GM20000 (cell line): ENCODE measurements around the gene ANKRD13D.
"Not testable (repeated sequence)": the region's sequence is repeated elsewhere in the genome, so short reads cannot be mapped to it uniquely, and the experiment has no call there.

Experiments
- DNase-seq: peaks from one replicate; pipeline ENCODE4 v3.0.0; 2012; ENCODE audit warnings: low spot score
- CTCF ChIP-seq: IDR thresholded peaks from 2 replicates; pipeline ENCODE4 v1.5.1; 2012; ENCODE audit warnings: mild to moderate bottlenecking, control low read depth; ENCODE audit errors: extremely low read depth, missing control alignments

ANKRD13D gene

DNA sequence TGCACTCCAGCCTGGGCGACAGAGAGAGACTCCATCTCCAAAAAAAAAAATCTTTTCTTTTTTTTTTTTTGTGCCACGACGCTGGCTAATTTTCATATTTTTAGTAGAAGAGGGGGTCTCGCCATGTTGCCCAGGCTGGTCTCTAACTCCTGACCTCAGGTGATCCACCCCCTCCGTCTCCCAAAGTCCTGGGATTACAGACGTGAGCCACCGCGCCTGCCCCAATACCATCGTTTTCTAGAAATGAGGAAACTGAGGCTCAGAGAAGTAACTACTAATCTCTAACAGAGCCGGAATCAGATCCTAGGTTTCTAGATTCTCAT lies 27.7 kb downstream of the ANKRD13D start:
- TF ChIP-seq CTCF, result no peak
- DNase-seq, result no peak

DNA sequence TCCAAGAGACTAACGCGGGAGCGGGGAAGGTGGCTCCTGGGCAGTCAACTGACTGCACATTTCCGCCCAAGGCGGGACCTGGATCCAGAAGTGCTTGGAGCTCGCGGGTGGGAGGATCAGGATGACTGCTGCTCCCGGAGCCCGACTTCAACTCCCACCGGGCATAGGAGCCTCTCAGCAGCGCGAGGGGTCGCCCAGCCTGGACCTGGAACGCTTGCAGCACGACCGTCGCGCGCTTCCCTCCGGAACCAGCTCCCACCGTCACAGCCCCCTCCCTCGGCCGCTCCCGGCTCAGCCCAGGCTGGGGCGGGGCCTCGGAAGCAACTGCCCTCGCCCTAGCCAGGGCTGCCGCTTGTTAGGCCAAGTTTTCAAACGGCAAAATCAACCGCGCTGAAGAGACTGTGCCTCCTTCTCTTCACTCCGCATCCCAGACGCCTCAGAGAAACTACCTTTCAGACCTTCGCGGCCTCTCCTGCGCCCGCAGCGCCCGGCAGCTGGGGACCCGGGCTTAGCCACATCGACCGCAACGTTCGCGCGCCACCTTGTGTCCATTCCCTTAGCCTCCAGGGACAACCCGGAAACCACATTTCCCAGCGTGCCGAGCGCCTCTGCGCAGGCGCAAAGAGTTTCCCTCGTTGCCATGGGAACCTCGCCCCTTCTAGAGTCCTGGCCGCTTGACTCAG lies 28.2 kb downstream of the ANKRD13D start:
- DNase-seq, result peak; percentile 100
- peak; percentile 91 for TF ChIP-seq CTCF

DNA sequence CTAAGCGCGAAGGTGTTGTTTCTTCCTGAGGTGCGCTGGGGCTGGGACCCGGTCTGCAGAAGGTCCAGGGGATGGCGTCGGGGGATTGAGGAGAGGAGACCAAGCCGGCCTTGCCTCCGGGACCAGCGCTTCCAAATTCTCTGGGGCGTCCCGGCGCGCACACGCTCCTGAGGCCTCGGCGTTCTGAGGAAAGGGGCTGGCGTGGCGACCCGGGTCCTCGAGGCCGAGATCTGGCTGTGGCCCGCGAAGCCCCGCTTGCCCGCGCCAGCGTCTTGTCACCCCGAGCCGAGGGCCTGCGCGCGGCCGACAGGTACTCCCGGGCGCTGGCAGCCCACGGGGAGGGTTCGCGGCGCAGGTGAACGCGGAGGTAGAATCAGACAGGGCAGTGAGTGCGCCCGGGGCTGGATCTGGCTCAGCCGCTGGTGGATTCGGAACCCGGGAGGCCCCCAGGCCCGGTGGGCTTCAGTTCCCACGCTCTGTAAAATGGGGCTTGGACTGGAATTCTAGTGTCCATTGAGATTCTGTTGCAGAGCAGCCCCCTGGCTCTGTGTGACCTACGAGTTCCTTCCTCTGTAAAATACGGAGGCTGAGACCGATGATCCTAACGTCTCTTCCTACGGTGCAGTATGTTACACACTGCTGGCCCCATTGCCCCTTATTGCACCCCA lies 28.9 kb downstream of the ANKRD13D start:
- DNase-seq, result no peak
- TF ChIP-seq CTCF, result no peak

- DNase-seq, result not testable (repeated sequence)
Observed at GRCh38 chr11:67318876-67319275, 29.8 kb downstream of the ANKRD13D start.

- no peak for TF ChIP-seq CTCF
- DNase-seq, result no peak
Observed at GRCh38 chr11:67320011-67320410, 30.9 kb downstream of the ANKRD13D start.

DNA sequence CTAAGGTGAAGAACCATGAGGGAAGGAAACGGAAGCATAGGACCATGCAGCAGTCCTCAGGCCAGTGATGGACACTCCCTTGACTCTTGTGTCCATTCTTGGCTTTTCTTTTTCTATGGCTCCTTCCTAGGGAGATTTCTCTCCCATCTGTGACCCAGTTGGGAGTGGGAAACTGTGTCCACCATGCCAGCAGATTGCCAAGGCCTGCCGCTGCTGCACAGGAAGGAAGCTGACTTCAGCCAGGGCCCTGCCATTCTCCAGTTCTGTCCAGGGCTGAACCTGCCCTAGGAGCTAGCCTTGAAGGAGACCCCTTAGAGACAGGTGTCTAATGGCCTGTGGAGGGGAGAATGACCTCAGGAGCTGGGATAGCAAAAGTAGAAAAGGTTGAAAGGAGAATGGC lies 31.6 kb downstream of the ANKRD13D start:
- TF ChIP-seq CTCF, result no peak
- no peak for DNase-seq

- no peak for DNase-seq
- TF ChIP-seq CTCF, result no peak
Observed at GRCh38 chr11:67321313-67321871, 32.3 kb downstream of the ANKRD13D start.

DNA sequence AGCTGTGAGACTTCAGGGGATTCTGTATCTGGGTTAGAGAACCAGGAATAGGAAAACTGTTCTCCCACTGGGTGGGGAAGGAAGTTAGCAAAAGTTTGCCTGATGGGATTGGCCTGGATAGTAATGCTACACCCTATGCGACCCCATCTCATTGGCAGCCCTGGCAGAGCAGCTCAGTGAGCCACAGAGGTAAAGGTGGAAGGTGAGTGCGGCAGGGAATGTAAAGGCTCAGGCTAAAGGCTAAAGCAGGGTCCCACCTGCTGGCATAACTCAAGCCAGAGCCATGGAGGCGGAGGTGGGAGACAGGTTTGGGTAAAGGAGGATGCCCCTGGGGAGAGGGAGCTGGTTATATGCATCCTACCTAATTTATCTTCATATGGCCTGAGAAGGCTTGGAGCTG lies 32.9 kb downstream of the ANKRD13D start:
- no peak for TF ChIP-seq CTCF
- DNase-seq, result no peak
